ENCODE measurements around the gene LCN1. TPM values are rescaled to one million over a fixed set of nuclear protein-coding genes. Genes with fewer than 3 reads are reported as not detected.

Gene LCN1
- total RNA-seq, 6 donors from 2014 or later = not detected

- no peak for ATAC-seq (ENCODE audit: low FRiP score in 2 of 2)
- Histone ChIP-seq H3K4me1 (no peaks in the 10 kb centered on the region), H3K4me3 (no peak overlapping the region), H3K27ac (no peak overlapping the region), H3K27me3 (no peaks in the 10 kb centered on the region), H3K9me3 (peaks cover 0 to 7% (median 0%) of the 10 kb centered on the region in 4 donors), H3K36me3 (no peaks in the 10 kb centered on the region)
- WGBS, 2 donors = 69 to 70% methylated on average over 10 of the region's 10 CpGs
- DNase-seq = peak in 1 of 2 donors; percentile 56
- TF ChIP-seq POLR2A (IDR thresholded peaks at IDR 0.05) (no peak), POLR2AphosphoS5 (IDR thresholded peaks at IDR 0.05) (no peak), CTCF (IDR thresholded peaks at IDR 0.05) (no peak), EP300 (IDR thresholded peaks at IDR 0.05) (no peak)
Observed at GRCh38 chr9:135566552-135566951, 45.3 kb downstream of the LCN1 start.

- no peak for TF ChIP-seq POLR2A (IDR thresholded peaks at IDR 0.05)
- TF ChIP-seq EP300 (IDR thresholded peaks at IDR 0.05) = no peak
- no peak for TF ChIP-seq POLR2AphosphoS5 (IDR thresholded peaks at IDR 0.05)
- TF ChIP-seq CTCF (IDR thresholded peaks at IDR 0.05) = no peak
- 56 to 70% methylated on average over 9 of the region's 9 CpGs for WGBS, 2 donors
- Histone ChIP-seq H3K27me3 (no peaks in the 10 kb centered on the region), H3K9me3 (peaks cover 0 to 7% (median 0%) of the 10 kb centered on the region in 4 donors), H3K4me1 (no peaks in the 10 kb centered on the region), H3K27ac (no peak overlapping the region), H3K4me3 (no peak overlapping the region), H3K36me3 (no peaks in the 10 kb centered on the region)
- DNase-seq (peak in 1 of 2 donors; percentile 58), ATAC-seq (ENCODE audit: low FRiP score in 2 of 2) (no peak)
Observed at GRCh38 chr9:135567311-135567710, 46.1 kb downstream of the LCN1 start.

- no peaks in the 10 kb centered on the region for H3K4me1 ChIP-seq
- H3K4me3 ChIP-seq = no peak overlapping the region
- no peaks in the 10 kb centered on the region for H3K27me3 ChIP-seq
- H3K27ac ChIP-seq = no peak overlapping the region
- 90 to 97% methylated on average over 6 of the region's 6 CpGs for WGBS, 2 donors
- H3K36me3 ChIP-seq = no peaks in the 10 kb centered on the region
- peaks cover 0 to 7% (median 0%) of the 10 kb centered on the region in 4 donors for H3K9me3 ChIP-seq
- ATAC-seq (ENCODE audit: low FRiP score in 2 of 2) (no peak), DNase-seq (no peak)
- no peak for TF ChIP-seq POLR2A (IDR thresholded peaks at IDR 0.05)
Observed at GRCh38 chr9:135568026-135568425, 46.8 kb downstream of the LCN1 start.

- DNase-seq (no peak), ATAC-seq (ENCODE audit: low FRiP score in 2 of 2) (no peak)
- H3K9me3 ChIP-seq = peaks cover 0 to 7% (median 0%) of the 10 kb centered on the region in 4 donors
- no peaks in the 10 kb centered on the region for H3K4me1 ChIP-seq
- WGBS, 2 donors = 44 to 48% methylated on average over 3 of the region's 3 CpGs
- no peak overlapping the region for H3K4me3 ChIP-seq
- H3K36me3 ChIP-seq = no peaks in the 10 kb centered on the region
- H3K27ac ChIP-seq = no peak overlapping the region
- TF ChIP-seq POLR2AphosphoS5 (IDR thresholded peaks at IDR 0.05) (no peak), POLR2A (IDR thresholded peaks at IDR 0.05) (no peak), EP300 (IDR thresholded peaks at IDR 0.05) (no peak), CTCF (IDR thresholded peaks at IDR 0.05) (no peak)
- no peaks in the 10 kb centered on the region for H3K27me3 ChIP-seq
Observed at GRCh38 chr9:135570456-135570855, 49.2 kb downstream of the LCN1 start.

- H3K27me3 ChIP-seq = no peaks in the 10 kb centered on the region
- WGBS, 2 donors = 88 to 89% methylated on average over 2 of the region's 2 CpGs
- DNase-seq (no peak), ATAC-seq (ENCODE audit: low FRiP score in 2 of 2) (no peak)
- H3K4me1 ChIP-seq = no peaks in the 10 kb centered on the region
- H3K4me3 ChIP-seq = no peak overlapping the region
- H3K9me3 ChIP-seq = peaks cover 0 to 7% (median 0%) of the 10 kb centered on the region in 4 donors
- no peak for TF ChIP-seq POLR2A (IDR thresholded peaks at IDR 0.05)
- no peak for TF ChIP-seq CTCF (IDR thresholded peaks at IDR 0.05)
- TF ChIP-seq POLR2AphosphoS5 (IDR thresholded peaks at IDR 0.05) = no peak
- TF ChIP-seq EP300 (IDR thresholded peaks at IDR 0.05) = no peak
- no peaks in the 10 kb centered on the region for H3K36me3 ChIP-seq
- no peak overlapping the region for H3K27ac ChIP-seq
Observed at GRCh38 chr9:135572233-135572632, 51.0 kb downstream of the LCN1 start.

Data from upper lobe of left lung (tissue), 6 donors.